GM19025 (cell line): ENCODE results near the gene IL23R.
"Not testable (repeated sequence)": the region's sequence is repeated elsewhere in the genome, so short reads cannot be mapped to it uniquely, and the experiment has no call there.

Source experiments
- ATAC-seq: cut with Tn5 transposase; IDR thresholded peaks from one replicate; pipeline ENCODE4 v1.9.1; 2021; ENCODE audit warnings: mild to moderate bottlenecking, low read depth, moderate library complexity; ENCODE audit not compliant: unreplicated experiment

The IL23R gene

GRCh38 chr1:67190942-67191341 lies 24.7 kb downstream of the IL23R start:
- no peak for ATAC-seq

DNA sequence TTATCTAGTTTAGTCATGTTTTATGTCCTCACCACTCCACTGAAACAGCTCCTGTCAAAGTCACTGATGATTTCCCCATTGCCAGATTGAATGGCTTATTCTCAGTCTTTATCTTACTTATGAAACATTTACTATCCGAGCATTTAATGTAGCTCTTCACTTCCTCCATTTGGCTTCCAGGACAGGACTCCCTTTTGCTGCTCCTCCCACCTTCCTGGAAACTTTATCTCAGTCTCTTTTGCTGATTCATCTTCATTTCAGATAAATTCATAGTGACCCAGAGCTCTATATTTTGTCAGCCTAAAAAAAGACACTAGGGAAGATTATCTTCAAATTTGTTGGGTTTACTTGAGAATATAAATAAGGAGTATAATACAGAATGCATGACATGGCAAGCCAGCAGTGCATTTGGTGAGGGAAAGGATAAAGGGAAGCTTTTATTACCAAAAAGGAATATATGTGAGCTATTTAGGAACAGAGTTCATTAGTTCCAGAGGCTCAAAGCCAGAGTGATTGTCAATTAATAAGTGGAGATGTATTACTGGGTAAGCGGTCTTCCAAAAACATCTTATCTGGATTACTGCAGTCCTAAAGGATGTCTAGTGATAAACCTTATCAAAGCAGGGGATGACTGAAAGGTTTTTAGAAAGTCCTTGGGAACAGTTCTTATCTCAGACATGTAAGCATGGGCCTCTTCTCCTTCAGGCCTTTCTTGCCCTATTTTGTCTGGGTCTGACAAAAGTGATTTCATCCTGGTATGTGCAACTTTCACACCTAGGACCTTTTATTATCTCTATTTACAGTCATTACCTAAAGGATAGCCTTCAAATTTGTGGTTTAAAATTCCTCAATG lies 25.6 kb downstream of the IL23R start:
- ATAC-seq: no peak

- no peak for ATAC-seq
These were observed 26.6 kb downstream of the IL23R start for GRCh38 chr1:67192902-67193301.

- ATAC-seq: no peak
These were observed 27.4 kb downstream of the IL23R start for GRCh38 chr1:67193704-67194103.

GRCh38 chr1:67194209-67194863 lies 28.1 kb downstream of the IL23R start:
- ATAC-seq: peak; percentile 47

- ATAC-seq: no peak
These were observed 34.5 kb downstream of the IL23R start for GRCh38 chr1:67200755-67201154.

DNA sequence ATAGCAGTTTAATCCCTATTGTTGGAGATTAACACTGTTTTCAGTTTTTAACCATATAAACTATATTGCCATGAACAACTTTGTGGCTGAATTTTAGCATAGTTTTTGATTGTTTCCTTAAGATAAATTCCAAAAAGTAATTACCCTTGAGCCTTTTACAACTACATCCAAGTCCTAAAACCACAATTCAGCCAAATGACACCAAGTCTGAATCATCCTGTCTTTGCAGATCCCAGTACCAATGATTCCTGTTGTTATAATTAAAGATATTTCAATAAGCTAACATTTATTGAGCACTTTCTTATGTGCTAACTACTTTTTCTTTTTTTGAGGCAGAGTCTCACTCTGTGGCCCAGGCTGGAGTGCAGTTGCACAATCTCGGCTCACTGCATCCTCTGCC lies 35.6 kb downstream of the IL23R start:
- no peak for ATAC-seq

- no peak for ATAC-seq
These were observed 38.2 kb downstream of the IL23R start for GRCh38 chr1:67204298-67204980.

GRCh38 chr1:67207398-67207797 lies 41.1 kb downstream of the IL23R start:
- ATAC-seq: not testable (repeated sequence)

DNA sequence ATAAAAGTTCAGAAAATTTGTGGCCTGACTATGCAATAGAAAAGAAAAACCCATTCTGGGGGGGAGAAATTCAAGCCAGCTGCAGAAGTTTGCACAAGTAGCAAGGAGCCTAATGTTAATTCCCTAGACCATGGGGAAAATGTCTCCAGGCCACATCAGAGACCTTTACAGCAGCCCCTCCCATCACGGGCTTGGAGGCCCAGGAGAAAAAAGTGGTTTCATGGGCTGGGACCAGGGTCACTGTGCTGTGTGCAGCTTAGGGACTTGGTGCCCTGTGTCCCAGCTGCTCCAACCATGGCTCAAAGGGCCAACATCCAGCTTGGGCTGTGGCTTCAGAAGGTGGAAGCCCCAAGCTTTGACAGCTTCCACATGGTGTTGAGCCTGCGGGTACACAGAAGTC lies 42.0 kb downstream of the IL23R start:
- ATAC-seq: no peak

GRCh38 chr1:67209521-67209920 lies 43.3 kb downstream of the IL23R start:
- ATAC-seq: no peak

DNA sequence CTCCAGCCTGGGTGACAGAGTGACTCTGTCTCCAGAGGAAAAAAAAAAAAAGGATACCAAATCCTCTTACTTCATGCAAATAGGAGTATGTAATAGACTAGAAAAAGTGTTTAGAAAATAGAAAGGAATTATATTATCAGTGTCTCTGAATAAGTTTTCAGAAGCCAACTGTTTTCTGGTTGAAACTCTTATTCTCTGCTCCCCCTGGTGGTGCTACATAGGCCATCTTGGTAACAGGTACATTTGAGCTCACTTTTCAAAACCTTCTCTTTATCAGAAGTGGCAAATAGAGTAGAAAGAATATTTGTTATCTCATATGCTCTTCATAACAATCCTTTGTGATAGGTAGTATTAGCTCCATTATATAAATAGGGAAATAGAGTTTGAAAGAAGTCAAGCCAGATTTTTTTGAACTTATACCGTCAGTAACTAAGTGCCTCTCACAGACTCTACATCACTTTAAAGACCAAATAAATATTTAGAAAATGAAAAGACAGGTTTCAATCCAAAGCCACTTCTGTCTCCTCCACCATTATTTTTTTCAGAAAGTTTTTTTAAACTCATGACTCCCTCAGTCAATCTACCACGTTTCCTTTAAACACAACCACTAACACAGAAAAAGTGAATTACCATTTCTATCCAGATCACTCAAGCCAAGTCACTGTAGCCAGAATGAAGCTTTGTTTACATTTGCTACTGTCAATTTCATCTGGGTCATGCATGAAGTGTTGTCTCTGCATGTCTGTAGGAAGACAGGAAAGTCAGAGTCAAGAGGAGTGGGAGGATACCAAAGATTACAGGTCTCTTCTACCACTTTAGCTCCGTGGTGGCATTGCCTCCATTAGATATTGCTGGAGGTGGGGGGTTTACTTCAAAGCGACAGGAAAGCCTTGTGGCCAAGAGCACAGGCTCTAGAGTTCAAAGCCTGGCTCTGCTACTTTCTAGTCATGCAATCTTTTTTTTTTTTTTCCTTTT lies 45.6 kb downstream of the IL23R start:
- ATAC-seq: no peak

DNA sequence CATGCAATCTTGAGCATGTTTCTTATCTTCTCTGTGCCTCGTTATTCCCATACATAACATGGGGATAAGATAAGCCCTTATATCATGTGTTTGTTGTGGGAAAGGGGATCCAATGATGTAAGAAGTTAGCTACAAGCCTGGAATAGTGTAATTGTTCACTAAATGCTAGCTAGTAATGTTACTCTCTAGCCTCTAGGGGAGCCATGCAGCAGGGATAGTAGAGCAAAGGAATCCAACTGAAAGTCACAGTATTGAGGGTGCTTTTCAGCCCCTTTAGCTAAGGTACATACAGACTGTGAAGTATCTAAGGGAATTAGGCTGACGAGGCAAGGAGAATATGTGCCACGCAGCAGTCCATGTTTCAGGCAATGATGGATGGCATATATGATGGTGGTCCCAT lies 46.9 kb downstream of the IL23R start:
- no peak for ATAC-seq

DNA sequence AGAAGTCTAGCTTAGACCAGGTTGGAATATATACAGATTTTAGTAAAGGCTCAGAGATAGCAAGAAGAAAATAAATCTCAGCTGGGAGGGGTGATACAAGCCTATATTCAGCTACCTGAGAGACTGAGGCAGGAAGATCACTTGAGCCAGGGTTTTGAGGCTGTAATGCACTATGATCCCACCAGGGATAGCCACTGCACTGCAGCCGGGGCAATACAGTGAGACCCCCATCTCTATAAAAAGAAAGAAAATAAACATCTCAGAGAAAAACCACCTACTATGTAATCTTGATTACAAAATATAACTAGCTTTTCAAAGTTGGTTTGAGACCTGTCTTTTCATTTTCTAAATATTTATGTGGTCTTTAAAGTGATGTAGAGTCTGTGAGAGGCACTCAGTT lies 47.7 kb downstream of the IL23R start:
- ATAC-seq: no peak

DNA sequence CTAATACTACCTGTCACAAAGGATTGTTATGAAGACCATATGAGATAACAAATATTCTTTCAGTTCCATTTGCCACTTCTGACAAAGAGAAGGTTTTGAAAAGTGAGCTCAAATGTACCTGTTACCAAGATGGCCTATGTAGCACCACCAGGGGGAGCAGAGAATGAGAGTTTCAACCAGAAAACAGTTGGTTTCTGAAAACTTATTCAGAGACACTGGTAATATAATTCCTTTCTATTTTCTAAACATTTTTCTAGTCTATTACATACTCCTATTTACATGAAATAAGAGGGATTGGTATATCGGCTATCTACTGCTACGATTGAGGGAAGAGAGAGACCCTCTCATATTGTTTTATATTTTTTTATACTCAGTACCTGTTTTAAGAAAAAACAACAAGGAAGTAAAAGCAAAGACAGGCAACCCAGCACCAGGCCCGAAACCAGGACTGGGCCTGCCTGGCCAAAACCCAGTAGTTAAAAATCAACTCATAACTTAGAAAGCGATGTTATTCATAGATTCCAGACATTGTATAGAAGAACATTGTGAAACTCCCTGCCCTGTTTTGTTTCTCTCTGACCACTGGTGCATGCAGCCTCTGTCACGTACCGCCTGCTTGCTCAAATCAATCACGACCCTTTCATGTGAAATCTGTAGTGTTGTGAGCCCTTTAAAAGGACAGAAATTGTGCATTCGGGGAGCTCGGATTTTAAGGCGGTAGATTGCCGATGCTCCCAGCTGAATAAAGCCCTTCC lies 48.3 kb downstream of the IL23R start:
- peak; percentile 80 for ATAC-seq

- no peak for ATAC-seq
These were observed 50.1 kb downstream of the IL23R start for GRCh38 chr1:67216401-67216800.

- no peak for ATAC-seq
These were observed 51.2 kb downstream of the IL23R start for GRCh38 chr1:67217417-67217816.

DNA sequence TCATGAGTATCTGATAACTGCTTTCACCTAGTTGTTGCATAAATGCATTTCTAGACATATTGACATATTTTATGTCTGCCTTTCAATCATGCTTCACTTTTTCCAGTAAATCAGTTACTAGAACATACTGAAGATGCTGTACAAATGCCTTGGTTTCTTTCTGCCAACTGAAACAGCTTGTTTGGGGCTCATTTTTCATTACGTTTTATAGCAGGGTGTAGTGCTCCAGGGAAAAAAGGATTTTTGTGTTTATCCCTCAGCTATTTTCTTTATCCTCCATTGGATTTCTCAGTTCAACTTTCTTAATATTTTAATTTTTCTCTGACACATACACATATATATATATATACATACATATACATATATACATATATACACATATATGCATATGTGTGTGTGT lies 51.7 kb downstream of the IL23R start:
- no peak for ATAC-seq

DNA sequence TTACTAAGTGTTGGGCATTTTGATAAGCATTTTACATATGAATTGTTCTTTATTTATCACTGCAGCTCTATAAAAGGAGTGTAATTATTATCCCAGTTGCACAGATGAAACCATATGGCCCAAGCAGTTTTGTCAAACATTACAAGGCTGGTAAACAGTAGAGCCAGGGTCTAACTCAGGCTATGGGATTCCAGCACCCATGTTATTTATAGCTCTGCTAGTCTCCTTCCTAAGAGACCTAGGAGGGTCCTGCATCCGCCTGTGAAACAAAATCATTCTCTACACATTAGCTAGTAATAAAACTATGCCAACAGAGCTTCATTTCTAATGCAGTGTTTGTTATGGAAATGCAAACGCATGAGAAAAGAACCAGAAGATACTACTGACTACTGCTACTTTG lies 58.6 kb downstream of the IL23R start:
- no peak for ATAC-seq

GRCh38 chr1:67226688-67227087 lies 60.4 kb downstream of the IL23R start:
- no peak for ATAC-seq
